DMS 273 (cell line): ENCODE results near the gene IL6.

Experiments
- DNase-seq: peaks from one replicate; lab custom pipeline; 2025; ENCODE audit not compliant: unreplicated experiment; lab: John Stamatoyannopoulos, UW

IL6 gene

GRCh38 chr7:22726345-22726906 lies 574 bp upstream of the IL6 start:
- peak; percentile 89 for DNase-seq

- DNase-seq, result no peak
Measured at GRCh38 chr7:22727714-22728035, 675 bp downstream of the IL6 start.

- DNase-seq, result peak; percentile 81
Measured at GRCh38 chr7:22728401-22729029, 1.5 kb downstream of the IL6 start.

GRCh38 chr7:22729180-22729825 lies 2.3 kb downstream of the IL6 start:
- no peak for DNase-seq

- DNase-seq, result no peak
Measured at GRCh38 chr7:22730066-22730710, 3.2 kb downstream of the IL6 start.

GRCh38 chr7:22730921-22731654 lies 4.1 kb downstream of the IL6 start:
- DNase-seq, result peak; percentile 14

- DNase-seq, result no peak
Measured at GRCh38 chr7:22731766-22732165, 4.8 kb downstream of the IL6 start.

GRCh38 chr7:22732556-22733126 lies 5.6 kb downstream of the IL6 start:
- peak; percentile 14 for DNase-seq

- DNase-seq, result no peak
Measured at GRCh38 chr7:22733761-22734160, 6.8 kb downstream of the IL6 start.

- DNase-seq, result no peak
Measured at GRCh38 chr7:22743014-22743413, 16.0 kb downstream of the IL6 start.

- DNase-seq, result no peak
Measured at GRCh38 chr7:22751341-22751740, 24.3 kb downstream of the IL6 start.

GRCh38 chr7:22757338-22757994 lies 30.5 kb downstream of the IL6 start:
- no peak for DNase-seq

- DNase-seq, result no peak
Measured at GRCh38 chr7:22758576-22758975, 31.6 kb downstream of the IL6 start.

GRCh38 chr7:22759721-22760120 lies 32.7 kb downstream of the IL6 start:
- DNase-seq, result no peak

- no peak for DNase-seq
Measured at GRCh38 chr7:22762866-22763265, 35.9 kb downstream of the IL6 start.

- no peak for DNase-seq
Measured at GRCh38 chr7:22765609-22766008, 38.6 kb downstream of the IL6 start.

GRCh38 chr7:22771194-22771871 lies 44.3 kb downstream of the IL6 start:
- no peak for DNase-seq

GRCh38 chr7:22771872-22772228 lies 44.9 kb downstream of the IL6 start:
- no peak for DNase-seq

- DNase-seq, result no peak
Measured at GRCh38 chr7:22772885-22773284, 45.9 kb downstream of the IL6 start.

- no peak for DNase-seq
Measured at GRCh38 chr7:22776964-22777363, 50.0 kb downstream of the IL6 start.
